Bone marrow (tissue), 2 donors: Measurements from ENCODE around the gene IQSEC3.

Experiments
- DNase-seq, 2 donors: peaks; one replicate each; lab custom pipeline; 2025; lab: John Stamatoyannopoulos, UW

Gene IQSEC3

GRCh38 chr12:80681-81190 lies 14.2 kb downstream of the IQSEC3 start:
- no peak for DNase-seq

GRCh38 chr12:82740-83139 lies 16.2 kb downstream of the IQSEC3 start:
- DNase-seq: no peak

GRCh38 chr12:84056-84455 lies 17.5 kb downstream of the IQSEC3 start:
- DNase-seq: no peak

GRCh38 chr12:85191-85666 lies 18.7 kb downstream of the IQSEC3 start:
- no peak for DNase-seq

GRCh38 chr12:87315-87714 lies 20.7 kb downstream of the IQSEC3 start:
- no peak for DNase-seq

- DNase-seq: no peak
These were observed 21.3 kb downstream of the IQSEC3 start for GRCh38 chr12:87856-88255.

GRCh38 chr12:89653-90052 lies 23.1 kb downstream of the IQSEC3 start:
- DNase-seq: no peak

GRCh38 chr12:91213-91612 lies 24.6 kb downstream of the IQSEC3 start:
- DNase-seq: no peak

GRCh38 chr12:93266-94005 lies 26.9 kb downstream of the IQSEC3 start:
- DNase-seq: no peak

GRCh38 chr12:96543-96942 lies 30.0 kb downstream of the IQSEC3 start:
- DNase-seq: no peak

- no peak for DNase-seq
These were observed 32.4 kb downstream of the IQSEC3 start for GRCh38 chr12:98924-99352.

- no peak for DNase-seq
These were observed 33.0 kb downstream of the IQSEC3 start for GRCh38 chr12:99605-100004.

GRCh38 chr12:101969-102878 lies 35.7 kb downstream of the IQSEC3 start:
- DNase-seq: no peak

GRCh38 chr12:102879-103168 lies 36.3 kb downstream of the IQSEC3 start:
- no peak for DNase-seq

GRCh38 chr12:103169-103981 lies 36.8 kb downstream of the IQSEC3 start:
- DNase-seq: no peak

GRCh38 chr12:104551-105081 lies 38.0 kb downstream of the IQSEC3 start:
- DNase-seq: no peak

- no peak for DNase-seq
These were observed 39.1 kb downstream of the IQSEC3 start for GRCh38 chr12:105696-106095.

- no peak for DNase-seq
These were observed 39.6 kb downstream of the IQSEC3 start for GRCh38 chr12:106118-106591.

GRCh38 chr12:108594-108993 lies 42.0 kb downstream of the IQSEC3 start:
- no peak for DNase-seq

- no peak for DNase-seq
These were observed 42.9 kb downstream of the IQSEC3 start for GRCh38 chr12:109446-109845.

- no peak for DNase-seq
These were observed 43.3 kb downstream of the IQSEC3 start for GRCh38 chr12:109872-110271.
